ENCODE measurements around the gene CIART.

DNA sequence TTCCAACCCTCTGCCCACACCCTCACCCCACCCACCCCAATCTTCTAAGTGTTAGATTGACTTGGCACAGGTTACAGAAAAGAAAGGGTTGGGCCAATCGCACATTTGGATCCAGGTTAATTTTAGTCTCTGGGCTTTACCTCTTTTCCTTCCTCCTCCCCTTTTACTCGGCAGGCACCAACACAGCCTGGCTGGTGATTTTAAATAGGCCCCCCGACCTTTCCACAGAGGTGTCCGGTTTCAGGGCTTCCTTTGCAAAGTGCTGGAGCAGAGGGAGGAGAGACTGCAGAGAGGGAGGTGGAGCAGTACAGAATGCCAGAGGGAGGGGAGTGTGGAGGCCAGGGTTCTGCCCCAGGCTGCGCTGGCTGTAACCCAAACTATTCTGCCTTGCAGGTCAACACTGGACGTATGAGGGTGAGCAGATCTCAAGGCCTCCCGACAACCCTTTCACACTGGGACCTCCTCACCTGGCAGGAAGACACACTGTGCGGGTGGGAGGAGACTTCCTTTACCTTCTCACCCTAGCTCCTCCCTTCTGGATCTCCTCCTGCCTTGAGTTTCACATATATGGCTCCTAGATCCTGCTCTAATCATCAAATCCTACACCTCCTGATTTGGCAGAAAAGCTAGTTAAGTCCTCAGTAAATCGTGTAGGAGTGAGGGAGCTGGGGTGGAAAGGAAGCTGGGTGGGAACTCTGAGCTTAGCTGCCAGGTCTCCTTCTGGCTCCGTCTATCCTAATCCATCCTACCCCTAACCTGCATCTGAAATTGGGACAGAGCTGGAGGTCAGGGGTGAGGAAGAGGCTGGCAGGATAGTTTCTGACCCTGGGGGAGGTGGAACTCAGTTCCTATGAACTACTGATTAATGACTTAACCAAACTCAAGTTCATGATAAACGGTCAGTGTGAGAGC is 22.3 kb upstream of the CIART start:
- TF ChIP-seq, protein P1, sequence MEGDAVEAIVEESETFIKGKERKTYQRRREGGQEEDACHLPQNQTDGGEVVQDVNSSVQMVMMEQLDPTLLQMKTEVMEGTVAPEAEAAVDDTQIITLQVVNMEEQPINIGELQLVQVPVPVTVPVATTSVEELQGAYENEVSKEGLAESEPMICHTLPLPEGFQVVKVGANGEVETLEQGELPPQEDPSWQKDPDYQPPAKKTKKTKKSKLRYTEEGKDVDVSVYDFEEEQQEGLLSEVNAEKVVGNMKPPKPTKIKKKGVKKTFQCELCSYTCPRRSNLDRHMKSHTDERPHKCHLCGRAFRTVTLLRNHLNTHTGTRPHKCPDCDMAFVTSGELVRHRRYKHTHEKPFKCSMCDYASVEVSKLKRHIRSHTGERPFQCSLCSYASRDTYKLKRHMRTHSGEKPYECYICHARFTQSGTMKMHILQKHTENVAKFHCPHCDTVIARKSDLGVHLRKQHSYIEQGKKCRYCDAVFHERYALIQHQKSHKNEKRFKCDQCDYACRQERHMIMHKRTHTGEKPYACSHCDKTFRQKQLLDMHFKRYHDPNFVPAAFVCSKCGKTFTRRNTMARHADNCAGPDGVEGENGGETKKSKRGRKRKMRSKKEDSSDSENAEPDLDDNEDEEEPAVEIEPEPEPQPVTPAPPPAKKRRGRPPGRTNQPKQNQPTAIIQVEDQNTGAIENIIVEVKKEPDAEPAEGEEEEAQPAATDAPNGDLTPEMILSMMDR (IDR thresholded peaks at IDR 0.05), result no peak
- TF ChIP-seq GATA2 (CRISPR knock-in tag; IDR thresholded peaks at IDR 0.05), result no peak
